Measurements from ENCODE around the gene AFF3.

The AFF3 gene

DNA sequence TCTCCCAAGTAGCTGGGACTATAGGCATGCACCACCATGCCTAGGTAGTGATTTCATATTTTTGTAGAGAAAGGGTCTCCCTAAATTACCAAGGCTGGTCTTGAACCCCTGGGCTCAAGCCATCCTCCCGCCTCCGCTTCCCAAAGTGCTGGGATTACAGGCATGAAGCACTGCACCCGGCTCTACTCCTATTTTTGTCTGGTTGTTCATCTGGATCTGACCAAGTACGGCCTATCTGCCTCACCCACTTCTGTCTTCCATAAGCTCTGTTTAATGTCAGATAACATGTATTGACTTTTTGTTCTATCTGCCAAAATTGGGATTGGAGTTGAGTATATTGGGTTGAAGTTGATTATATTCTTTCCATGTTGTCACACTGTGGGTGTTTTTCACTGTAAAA is 198.4 kb downstream of the AFF3 start:
- TF ChIP-seq, protein P1, sequence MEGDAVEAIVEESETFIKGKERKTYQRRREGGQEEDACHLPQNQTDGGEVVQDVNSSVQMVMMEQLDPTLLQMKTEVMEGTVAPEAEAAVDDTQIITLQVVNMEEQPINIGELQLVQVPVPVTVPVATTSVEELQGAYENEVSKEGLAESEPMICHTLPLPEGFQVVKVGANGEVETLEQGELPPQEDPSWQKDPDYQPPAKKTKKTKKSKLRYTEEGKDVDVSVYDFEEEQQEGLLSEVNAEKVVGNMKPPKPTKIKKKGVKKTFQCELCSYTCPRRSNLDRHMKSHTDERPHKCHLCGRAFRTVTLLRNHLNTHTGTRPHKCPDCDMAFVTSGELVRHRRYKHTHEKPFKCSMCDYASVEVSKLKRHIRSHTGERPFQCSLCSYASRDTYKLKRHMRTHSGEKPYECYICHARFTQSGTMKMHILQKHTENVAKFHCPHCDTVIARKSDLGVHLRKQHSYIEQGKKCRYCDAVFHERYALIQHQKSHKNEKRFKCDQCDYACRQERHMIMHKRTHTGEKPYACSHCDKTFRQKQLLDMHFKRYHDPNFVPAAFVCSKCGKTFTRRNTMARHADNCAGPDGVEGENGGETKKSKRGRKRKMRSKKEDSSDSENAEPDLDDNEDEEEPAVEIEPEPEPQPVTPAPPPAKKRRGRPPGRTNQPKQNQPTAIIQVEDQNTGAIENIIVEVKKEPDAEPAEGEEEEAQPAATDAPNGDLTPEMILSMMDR (IDR thresholded peaks at IDR 0.05; ENCODE audit: low read depth, low read length, poor library complexity, severe bottlenecking), result no peak
- no peak for TF ChIP-seq EZH2phosphoT487 (IDR thresholded peaks at IDR 0.05; ENCODE audit: borderline replicate concordance, low read length)
- Histone ChIP-seq H3K36me3 (ENCODE audit: control insufficient read depth, low read length) (peaks cover 17% of the 10 kb centered on the region; the same call in 1 of the 2 replicates), H3K9me2 (replicated peaks; ENCODE audit: control insufficient read depth, low read length) (no peaks in the 10 kb centered on the region), H3K4me3 (ENCODE audit: low read length) (no peak overlapping the region), H3K9me3 (ENCODE audit: control insufficient read depth, insufficient read depth, low read length) (no peaks in the 10 kb centered on the region), H4K20me1 (ENCODE audit: control insufficient read depth, insufficient read depth, low read depth, low read length) (no peaks in the 10 kb centered on the region), H3K27ac (ENCODE audit: low read depth, low read length) (no peak overlapping the region), H3K4me2 (ENCODE audit: low read length) (no peak overlapping the region), H3K79me2 (ENCODE audit: control insufficient read depth, low read length) (no peaks in the 10 kb centered on the region), H3F3A (ENCODE audit: control insufficient read depth, insufficient read depth) (no peaks in the 10 kb centered on the region), H3K4me1 (ENCODE audit: control insufficient read depth, low read length) (no peaks in the 10 kb centered on the region), H3K27me3 (ENCODE audit: control insufficient read depth, low read length) (no peaks in the 10 kb centered on the region)

DNA sequence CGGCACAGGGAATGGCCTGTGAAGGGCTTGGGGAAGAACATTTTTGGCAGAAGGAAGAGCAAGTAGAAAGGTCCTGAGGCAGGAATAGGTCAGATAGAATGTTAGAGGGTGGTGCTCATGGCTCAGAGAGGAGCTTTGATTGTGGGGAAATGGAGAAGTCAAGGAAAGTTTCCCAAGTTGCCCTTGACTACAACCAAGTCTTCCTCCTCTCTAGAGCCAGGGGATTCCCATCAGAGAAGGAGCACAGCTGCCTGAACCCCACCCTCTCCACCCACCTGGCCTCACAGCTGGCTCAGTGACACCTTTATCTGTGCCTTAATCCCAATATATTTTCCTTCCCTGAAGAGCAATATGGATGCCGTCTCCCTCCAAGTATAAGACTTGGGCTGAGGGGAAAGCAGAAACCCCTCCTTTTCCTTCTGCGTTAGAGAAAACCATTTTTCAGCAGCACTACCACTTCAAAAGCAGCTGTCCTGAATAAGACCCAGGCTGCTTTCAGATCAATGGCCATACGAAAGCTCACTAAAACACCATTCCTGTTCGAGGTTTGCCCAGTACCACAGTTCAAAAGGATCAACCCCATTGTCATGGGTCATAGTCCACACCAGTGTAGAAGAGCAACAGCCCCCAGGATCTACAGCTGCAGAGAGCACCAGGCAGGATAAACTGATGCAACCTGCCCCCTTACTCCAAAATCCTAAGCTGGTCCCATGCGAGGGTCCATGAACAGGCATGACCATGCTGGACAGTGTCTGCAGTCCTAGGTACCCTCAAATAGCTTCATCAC is 199.6 kb downstream of the AFF3 start:
- Histone ChIP-seq H3K36me3 (ENCODE audit: control insufficient read depth, low read length) (peaks cover 9% of the 10 kb centered on the region), H3K4me3 (ENCODE audit: low read length) (no peak overlapping the region), H3K27ac (ENCODE audit: low read depth, low read length) (no peak overlapping the region), H3K4me2 (ENCODE audit: low read length) (no peak overlapping the region), H4K20me1 (ENCODE audit: control insufficient read depth, insufficient read depth, low read depth, low read length) (no peaks in the 10 kb centered on the region), H3K9me3 (ENCODE audit: control insufficient read depth, insufficient read depth, low read length) (no peaks in the 10 kb centered on the region), H3K27me3 (ENCODE audit: control insufficient read depth, low read length) (no peaks in the 10 kb centered on the region), H3K79me2 (ENCODE audit: control insufficient read depth, low read length) (no peaks in the 10 kb centered on the region), H3K9me2 (replicated peaks; ENCODE audit: control insufficient read depth, low read length) (no peaks in the 10 kb centered on the region), H3F3A (ENCODE audit: control insufficient read depth, insufficient read depth) (no peaks in the 10 kb centered on the region), H3K4me1 (ENCODE audit: control insufficient read depth, low read length) (no peaks in the 10 kb centered on the region)
- no peak for TF ChIP-seq EZH2phosphoT487 (IDR thresholded peaks at IDR 0.05; ENCODE audit: borderline replicate concordance, low read length)
- TF ChIP-seq, protein P1 (IDR thresholded peaks at IDR 0.05; ENCODE audit: low read depth, low read length, poor library complexity, severe bottlenecking), result no peak

DNA sequence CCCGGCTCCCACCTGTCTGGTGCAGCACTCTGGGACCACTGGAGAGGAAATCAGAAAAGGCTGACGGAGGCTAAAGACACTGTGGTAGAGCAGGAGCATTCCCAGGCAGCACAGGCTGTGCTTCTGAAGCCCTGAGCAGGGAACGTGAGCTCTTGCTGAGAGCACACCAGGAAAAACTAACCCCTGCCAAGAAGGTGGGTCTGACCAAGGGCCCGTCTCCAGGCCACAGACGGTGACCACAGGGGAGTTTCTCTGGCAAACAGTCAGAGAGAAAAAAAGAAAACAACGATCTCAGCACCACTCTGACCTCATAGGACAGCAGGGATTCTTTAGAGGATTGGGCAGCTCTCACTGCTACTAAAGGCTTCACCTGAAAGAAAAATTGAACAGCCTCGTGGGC is 201.4 kb downstream of the AFF3 start:
- Histone ChIP-seq H3K27ac (ENCODE audit: low read depth, low read length) (no peak overlapping the region), H3K36me3 (ENCODE audit: control insufficient read depth, low read length) (peaks cover 9% of the 10 kb centered on the region)
- TF ChIP-seq EZH2phosphoT487 (IDR thresholded peaks at IDR 0.05; ENCODE audit: borderline replicate concordance, low read length), result no peak
- TF ChIP-seq, protein P1 (IDR thresholded peaks at IDR 0.05; ENCODE audit: low read depth, low read length, poor library complexity, severe bottlenecking), result no peak

More for the DNA sequence above, 201.4 kb downstream of the AFF3 start:
- H3K4me1 ChIP-seq (ENCODE audit: control insufficient read depth, low read length), result no peaks in the 10 kb centered on the region; the same call in 1 of the 2 replicates
- H3K9me3 ChIP-seq (ENCODE audit: control insufficient read depth, insufficient read depth, low read length), result no peaks in the 10 kb centered on the region
- H4K20me1 ChIP-seq (ENCODE audit: control insufficient read depth, insufficient read depth, low read depth, low read length), result no peaks in the 10 kb centered on the region
- H3K4me3 ChIP-seq (ENCODE audit: low read length), result no peak overlapping the region
- H3K79me2 ChIP-seq (ENCODE audit: control insufficient read depth, low read length), result no peaks in the 10 kb centered on the region
- H3K4me2 ChIP-seq (ENCODE audit: low read length), result no peak overlapping the region
- no peaks in the 10 kb centered on the region for H3K9me2 ChIP-seq (replicated peaks; ENCODE audit: control insufficient read depth, low read length)
- H3K27me3 ChIP-seq (ENCODE audit: control insufficient read depth, low read length), result no peaks in the 10 kb centered on the region
- no peaks in the 10 kb centered on the region for H3F3A ChIP-seq (ENCODE audit: control insufficient read depth, insufficient read depth)
